IPS DF 19.7 (cell line): ENCODE results near the gene FAM210A.
"Not testable (repeated sequence)": the region's sequence is repeated elsewhere in the genome, so short reads cannot be mapped to it uniquely, and the experiment has no call there.

Experiments
- DNase-seq: peaks from one replicate; pipeline ENCODE4 v3.0.0-alpha.2; 2013; ENCODE audit warnings: low read depth, low spot score

Gene FAM210A

DNA sequence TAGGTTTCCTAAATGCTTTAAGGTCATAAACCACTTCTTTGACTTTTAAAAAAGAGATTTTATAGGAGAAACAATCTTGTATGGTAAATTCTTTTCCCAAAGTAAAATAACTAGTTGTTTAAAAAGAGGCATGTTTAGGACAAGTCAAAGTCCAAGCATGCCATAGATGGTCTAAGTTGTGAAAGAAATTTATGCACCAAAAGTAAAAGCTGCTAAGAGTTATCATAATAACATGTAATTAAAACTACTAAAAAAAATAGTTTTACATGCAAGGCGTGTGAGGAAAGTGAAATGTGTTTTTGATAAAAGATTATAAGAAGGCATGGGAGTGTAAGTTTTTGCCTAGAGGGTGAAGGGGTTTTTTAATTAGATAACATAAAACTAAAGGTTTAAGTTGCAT is 22.5 kb downstream of the FAM210A start:
- no peak for DNase-seq

DNA sequence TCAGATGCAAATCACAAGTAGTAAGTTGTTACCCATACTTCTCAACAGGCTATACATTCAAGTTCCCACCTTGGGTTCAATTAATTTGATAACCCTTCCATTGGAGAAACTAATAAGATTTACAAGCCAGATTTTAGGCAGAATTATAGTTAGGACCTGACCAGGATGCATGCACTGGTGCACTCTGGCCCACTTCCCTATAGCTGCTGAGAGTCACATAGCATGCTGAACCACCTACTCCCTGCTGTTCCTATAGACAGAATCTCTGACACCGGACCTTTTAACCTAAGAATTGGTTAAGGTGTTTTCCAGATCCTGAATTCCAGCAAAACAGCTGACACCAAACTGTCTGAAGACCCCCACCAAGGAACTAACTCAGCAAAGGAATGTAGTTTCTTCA is 26.2 kb downstream of the FAM210A start:
- no peak for DNase-seq

DNA sequence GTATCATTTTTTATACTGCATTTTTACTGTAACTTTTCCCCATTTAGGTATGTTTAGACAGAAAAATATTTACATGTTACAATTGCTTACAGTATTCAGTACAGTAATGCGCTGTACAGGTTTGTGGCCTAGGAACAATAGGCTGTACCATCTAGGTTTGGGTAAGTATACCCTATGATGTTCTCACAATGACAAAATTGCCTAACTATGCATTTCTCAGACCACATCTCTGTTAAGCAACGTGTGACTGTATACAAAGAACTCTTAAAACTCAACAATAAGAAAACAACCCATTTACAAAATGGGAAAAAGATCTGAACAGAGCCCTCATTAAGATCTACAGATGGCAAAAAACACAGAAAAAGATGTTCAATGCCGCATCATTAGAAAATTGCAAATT is 29.4 kb downstream of the FAM210A start:
- no peak for DNase-seq

DNA sequence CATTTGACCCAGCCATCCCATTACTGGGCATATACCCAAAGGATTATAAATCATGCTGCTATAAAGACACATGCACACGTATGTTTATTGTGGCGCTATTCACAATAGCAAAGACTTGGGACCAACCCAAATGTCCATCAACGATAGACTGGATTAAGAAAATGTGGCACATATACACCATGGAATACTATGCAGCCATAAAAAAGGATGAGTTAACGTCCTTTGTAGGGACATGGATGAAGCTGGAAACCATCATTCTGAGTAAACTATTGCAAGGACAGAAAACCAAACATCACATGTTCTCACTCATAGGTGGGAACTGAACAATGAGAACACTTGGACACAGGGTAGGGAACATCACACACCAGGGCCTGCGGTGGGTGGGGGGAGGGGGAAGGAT is 31.0 kb downstream of the FAM210A start:
- not testable (repeated sequence) for DNase-seq

DNA sequence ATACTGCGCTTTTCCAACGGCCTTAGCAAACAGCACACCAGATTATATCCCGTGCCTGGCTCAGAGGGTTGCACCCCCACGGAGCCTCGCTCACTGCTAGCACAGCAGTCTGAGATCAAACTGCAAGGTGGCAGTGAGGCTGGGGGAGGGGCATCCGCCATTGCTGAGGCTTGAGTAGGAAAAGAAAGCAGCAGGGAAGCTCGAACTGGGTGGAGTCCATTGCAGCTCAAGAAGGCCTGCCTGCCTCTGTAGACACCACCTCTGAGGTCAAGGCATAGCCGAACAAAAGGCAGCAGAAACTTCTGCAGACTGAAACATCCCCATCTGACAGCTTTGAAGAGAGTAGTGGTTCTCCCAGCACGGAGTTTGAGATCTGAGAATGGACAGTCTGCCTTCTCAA is 36.3 kb downstream of the FAM210A start:
- DNase-seq: not testable (repeated sequence)

DNA sequence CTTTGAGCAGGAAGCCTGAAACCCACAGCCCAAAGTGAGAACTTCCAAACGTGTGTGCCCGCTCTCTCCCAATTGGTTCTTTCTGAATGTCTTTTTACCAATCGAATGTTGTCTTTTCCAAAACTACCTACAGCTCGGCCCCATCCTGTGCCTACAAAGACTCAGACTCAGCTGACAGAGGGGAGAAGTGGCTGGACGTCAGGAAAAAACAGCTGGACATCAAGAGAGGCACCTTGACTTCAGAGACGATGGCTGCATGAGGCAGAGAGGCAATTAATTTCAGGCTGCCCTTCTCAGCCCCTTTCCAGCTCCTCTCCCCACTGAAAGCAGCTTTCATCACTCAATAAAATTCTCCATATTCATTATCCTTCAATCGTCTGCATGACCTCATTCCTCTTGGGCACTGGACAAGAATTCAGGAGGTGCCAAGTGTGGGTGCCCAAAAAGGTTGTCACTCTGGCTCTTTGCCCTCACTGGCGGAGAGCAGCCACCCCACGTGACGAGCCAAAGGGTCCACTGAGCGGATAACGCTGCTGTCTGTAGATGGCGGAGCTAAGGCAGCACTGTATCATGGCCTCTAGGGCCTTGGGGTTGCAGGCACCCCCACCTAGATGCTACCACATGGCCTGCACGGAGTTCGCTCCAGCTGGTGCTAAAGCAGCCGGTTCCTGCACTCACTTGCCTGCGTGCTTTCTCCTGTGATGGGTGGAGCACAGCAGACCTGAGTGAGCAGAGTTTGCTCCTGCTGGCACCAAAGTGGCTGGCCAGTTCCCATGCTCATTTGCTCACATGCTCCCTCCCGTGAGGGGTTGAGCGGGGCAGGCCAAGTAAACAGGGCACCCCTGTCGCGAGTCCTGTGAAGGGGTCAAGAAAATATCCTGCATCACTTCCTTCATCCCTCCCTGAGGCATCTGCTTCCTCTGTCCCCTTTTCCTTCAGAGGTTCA is 37.9 kb downstream of the FAM210A start:
- DNase-seq: no peak

DNA sequence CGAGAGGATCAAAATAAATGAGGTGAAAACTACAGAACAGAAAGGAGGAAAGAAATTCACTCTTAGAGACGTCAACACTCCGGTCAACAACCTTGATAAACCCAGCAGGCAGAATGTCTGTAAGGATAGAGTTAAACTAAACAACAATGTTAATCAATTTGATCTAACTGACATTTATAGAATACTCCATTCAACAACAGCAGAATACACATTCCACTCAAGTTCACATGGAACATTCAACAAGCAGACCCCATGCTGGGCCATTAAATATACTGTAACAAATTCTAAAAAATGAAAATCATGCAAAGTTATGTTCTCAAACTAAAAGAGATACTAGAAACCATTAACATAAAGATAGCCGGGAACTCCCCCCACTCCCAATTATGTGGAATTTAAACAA is 41.8 kb downstream of the FAM210A start:
- DNase-seq: no peak

DNA sequence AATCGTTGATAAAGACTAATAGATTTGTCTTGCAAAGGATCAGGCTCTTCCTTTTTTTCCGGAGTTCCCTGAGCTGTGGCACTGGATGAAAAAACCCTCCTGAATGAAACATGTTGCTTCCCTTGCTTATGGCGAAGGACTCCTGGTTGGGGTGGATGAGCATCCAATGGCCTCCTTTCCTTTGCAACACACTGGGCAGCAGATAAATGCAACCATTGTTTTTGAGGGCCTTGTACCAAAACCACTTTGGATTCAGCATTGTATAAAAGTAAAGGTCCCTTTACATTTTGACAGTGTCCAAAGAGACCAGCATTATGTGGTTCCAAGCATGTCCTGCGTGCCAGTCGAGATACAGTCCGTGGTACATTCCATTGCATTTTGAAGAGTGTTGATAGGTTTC is 44.7 kb downstream of the FAM210A start:
- DNase-seq: no peak

DNA sequence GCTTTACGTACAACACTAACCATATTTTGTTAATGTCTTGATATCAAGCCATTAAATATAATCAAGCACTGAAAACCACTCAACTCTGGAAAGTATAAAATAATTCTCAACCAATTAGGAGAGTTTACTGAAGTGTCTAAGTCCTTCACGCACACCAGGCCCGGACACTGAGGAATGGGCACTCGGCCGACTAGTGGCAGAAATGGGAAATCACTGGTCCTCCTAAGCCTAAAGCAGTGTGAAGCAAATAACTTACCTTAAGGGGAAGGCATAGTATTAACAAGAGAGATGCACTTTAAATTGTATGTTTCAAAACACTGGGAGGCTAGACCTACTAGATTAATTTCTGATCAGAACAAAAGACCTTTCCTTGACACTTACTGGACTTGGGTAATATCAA is 45.7 kb downstream of the FAM210A start:
- DNase-seq: no peak

DNA sequence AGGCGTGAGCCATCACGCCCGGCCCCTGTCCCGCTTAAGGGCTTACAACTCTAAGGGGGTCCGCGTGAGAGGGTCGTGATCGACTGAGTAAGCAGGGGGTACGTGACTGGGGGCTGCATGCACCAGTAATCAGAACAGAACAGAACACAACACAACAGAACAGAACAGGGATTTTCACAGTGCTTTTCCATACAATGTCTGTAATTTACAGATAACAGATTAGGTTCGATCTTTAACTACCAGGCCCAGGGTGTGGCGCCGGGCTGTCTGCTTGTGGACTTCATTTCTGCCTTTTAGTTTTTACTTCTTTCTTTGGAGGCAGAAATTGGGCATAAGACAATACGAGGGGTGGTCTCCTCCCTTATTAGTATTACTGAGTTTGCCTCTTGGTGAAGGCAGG is 49.0 kb downstream of the FAM210A start:
- DNase-seq: not testable (repeated sequence)

DNA sequence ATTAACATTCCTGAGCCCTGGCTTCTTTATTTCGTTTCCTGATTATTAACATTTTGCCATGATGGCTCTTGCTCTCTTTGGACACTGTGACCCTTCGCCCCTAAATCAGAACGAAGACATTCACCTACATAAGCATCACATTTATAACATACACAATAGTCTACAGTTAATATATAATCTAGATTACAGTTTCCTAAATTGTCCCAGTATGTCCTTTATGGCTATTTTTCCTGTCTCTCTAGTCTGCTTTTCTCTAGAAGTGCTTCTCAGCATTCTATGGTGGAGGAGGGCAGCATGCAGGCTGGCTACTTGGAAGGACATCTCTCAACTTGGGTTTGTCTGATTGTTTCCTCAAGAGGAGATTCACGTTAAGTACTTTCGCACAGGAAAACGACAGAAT is 49.9 kb downstream of the FAM210A start:
- DNase-seq: no peak

DNA sequence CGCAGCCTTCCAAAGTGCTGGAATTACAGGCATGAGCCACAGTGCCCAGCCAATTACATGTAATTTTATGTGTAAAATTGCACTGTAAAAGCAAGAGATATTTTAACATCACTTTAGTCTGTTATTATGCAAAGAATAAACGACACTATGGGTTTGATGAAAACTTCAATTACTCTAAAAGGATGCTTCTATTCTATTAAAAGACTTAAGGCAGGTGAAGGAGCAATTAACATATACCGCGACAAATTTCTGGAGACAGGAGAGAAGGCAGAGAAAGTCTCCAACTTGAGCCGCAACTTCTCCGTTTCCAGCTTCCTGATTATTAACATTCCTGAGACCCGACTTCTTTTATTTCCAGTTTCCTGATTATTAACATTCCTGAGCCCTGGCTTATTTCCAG is 53.7 kb downstream of the FAM210A start:
- DNase-seq: no peak

DNA sequence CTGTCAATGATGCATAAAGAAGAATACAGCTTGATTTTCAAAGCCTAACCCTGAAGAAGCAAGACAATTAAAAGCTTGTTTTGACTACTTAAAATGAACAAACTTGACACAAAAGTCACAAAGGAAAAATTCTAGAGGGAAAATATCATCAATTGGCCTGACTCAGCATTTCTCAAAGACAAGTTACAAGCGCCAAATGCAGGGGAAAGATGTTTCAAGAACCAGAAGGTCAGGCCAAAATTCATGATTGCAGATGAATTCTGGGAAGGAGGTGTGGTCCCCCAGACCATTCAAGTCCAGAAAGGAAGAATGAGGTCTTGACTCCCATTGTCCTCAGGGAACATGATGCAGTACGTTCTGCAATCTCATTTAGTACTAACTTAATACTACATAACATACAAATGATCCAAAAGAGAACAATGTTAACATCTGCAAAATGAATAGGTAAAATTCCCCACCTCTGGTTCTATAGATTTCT is 64.5 kb downstream of the FAM210A start:
- no peak for DNase-seq

DNA sequence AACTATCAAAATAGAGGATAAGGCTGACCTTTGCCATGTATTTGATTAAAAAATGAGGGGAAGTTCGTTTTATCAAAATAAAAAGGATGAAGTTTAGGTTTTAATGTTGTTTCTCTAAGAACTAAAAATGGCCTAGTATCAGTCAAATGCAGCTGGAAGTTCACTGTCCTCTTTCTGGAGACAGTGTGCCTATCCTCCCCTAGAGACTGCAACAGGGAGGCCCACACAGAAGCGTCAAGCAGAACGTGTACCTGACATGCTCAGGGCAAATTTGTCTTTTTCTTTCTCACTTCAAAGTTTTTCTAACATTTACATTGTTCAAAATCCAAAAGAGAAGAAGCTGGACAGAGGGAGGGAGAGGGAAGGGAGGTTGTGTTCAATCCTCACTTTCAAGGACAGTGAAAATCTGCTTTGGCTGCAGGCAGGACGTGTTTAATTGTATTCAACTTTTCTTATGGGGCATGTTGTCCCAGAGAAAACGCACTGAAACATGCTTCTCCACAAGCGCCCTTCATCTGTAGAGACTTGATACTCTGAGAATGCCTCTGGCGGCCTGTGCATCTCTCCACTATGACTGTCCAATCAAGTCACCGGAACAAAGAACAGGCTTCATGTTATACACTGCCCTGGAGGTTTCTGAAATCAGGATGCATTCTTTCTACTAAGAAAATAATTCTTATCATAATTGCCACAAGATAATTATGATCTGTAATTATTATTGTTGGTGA is 65.1 kb downstream of the FAM210A start:
- DNase-seq: no peak

DNA sequence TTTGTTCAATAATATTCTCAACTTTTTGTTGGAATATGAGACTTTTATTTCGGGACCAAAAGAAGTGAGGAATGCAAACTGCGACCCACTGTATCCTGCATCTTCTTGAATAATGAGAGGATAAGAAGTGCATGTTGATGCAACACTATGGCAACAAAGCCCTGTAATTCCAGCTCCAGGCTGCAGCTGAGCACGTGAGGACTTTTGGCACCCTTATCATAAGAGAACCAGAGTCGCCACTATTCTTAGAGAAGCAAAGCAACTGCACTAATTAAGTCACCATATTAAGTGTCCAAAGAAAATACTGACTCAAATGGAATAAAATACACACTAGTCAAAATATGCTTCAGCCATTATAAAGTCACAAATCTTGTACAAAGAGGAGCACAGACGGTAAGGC is 65.8 kb downstream of the FAM210A start:
- no peak for DNase-seq

DNA sequence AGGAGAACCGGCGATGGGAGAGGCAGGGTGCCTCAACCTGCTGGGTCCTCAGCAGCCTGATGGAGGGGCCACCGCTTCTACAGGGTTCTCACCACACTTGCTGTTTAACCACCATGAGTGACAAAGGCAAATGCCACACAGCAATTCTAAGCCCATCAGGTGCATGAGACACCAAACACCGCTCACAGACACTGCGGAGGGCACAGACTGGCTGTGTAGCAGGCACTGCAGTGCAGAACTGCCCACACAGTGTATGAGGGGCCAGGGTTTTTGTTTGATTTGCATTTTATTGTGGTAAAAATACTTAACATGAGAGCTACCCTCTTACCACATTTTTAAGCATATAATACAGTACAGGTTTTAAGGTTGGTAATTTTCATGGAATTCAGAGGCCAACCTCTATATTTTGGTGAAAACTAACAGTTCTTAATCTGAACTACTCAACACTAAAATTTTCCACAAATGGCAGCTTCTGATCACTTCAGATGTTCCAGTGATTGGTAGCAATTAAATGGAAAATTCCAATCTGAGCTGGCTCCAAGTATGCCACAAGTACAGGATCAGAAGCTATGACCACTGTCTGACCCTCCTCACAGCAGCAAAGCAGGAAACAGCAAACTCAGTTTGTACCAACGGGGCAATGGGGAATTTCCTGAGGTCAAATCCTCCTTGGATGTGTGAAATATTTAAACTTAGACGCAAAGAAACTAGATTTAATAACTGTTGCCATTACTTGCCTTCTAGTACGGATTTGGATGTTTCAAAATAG is 67.7 kb downstream of the FAM210A start:
- no peak for DNase-seq

DNA sequence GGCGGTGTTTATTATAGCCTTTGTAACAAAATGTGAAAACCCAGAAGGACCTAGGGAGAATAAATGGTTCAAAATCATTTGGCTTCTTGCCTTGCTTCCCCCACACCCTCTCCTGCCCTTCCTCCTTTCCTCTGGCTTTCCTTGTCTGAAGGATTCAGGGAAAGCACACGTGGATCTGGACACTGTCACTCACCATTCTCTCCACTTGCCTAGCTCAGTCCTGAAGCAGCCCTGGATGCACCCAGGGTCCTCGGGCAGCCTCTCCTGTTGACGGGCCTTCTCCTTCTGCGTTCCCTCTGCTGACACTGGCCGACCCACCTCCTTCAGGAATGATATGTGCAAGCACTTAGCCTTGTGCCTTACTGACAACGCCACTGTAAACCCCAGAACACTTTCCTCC is 68.4 kb downstream of the FAM210A start:
- no peak for DNase-seq

DNA sequence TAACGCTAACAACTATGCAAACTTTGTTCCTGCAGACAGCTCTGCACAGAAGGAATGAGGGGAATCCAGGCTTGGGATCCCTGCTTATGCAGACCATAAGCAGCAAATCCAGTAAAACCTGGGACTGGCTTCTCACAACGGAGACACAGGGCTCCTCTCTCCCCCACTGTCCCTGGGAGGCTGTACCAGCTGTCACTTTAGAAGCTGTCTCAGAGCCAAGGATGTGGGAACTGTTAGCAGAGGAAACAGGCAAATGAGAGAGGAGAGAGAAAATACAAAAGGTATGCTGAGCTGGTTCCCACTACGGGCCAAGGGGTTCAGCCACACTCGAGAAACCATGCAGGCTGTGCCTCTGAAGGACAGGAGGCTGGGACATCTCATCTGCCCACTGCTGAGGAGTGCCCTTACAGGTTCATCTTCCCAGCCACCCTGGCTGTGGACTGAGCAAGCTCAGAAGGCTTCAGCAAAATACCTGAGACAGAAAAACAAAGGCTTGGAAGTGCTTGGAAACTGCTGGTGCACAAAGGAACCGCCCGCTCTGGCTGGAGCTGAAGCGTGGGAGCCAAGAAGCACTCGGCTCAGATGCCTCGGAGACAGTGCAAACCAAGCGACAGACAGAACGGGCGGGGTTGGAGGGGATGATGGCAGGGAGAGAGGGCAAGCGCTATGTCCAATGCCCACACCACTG is 72.5 kb downstream of the FAM210A start:
- DNase-seq: no peak

DNA sequence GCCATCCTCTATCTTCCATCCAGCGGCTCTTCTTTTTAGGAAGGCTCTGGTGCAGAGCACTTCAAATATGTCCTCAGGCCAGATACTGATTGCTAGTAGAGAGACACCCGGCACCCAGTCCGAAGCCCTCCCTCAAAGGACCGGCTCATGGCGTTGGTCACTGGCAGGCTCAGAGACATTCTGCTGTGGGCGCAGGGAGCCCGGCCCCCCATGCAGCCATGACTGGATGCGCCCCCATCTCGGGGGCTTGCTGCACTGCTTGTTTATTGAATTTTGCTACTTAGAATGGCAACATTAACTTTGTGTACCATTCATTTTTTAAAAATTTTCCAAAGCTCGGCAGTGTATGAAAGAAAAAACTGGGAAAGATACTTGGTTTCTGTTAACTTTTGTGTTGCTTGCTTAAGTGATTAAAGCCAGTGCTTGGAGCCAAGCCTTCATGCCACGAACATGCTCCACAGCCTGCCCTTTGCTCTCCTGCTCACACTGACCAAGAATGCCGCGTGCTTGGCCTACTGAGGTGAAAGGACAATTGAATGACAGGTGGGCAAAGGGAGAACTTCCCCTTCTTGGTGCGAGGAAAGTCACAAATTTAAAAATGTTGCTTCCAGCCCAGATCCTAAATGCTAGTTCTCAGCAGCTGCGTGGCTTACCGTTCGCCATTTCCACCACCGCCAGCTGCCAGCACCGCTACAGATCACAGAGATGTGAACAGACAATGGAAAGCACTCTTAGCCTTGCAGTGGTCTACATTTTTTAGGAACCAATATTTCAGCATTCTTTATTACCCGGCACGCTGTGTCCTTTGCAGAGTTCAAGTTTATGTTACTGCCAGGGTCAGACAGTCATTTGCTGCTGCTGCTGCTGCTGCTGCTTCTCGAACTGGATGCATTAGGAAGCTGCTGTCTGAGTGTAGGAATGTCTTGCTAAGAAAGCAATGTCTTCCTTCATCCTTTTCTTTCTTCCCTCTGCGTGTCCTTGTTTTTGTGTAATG is 76.7 kb downstream of the FAM210A start:
- DNase-seq: no peak

DNA sequence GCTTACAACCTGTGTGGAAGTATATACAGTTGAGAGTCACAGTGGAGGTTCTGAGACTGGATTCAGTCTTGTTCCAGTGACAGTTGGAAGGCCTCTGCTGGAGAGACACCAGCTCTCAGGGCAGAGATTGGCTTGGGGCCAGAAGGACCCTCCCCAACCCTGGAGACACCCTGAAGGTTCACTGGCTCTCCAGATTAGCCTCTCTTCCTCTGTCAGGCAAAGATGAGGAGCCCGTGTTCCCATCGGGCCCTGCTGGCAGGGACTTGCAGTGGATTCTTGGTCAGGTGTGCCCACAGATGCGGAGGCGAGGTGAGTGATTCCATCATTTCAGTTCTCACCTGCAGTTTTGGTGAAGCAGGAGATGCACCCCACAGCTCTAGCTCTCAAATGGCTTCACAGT is 78.6 kb downstream of the FAM210A start:
- no peak for DNase-seq
